HFF-Myc (cell line): ENCODE data around the gene RGS6.

ENCODE experiments used
- DNase-seq: peaks from one replicate; pipeline ENCODE4 v3.0.0-alpha.2; 2011; ENCODE audit warnings: low read depth; ENCODE audit errors: extremely low read depth
- H3K4me3 ChIP-seq: replicated peaks from 2 replicates; pipeline ENCODE4 v1.5.1; 2011; ENCODE audit warnings: low read depth, mild to moderate bottlenecking, control low read depth, low read length
- TF ChIP-seq, protein P1 (sequence below): IDR thresholded peaks from 2 replicates; pipeline ENCODE4 v1.5.1; 2012; ENCODE audit warnings: mild to moderate bottlenecking, low read depth, low read length, control low read depth; ENCODE audit errors: missing control alignments

The RGS6 gene

DNA sequence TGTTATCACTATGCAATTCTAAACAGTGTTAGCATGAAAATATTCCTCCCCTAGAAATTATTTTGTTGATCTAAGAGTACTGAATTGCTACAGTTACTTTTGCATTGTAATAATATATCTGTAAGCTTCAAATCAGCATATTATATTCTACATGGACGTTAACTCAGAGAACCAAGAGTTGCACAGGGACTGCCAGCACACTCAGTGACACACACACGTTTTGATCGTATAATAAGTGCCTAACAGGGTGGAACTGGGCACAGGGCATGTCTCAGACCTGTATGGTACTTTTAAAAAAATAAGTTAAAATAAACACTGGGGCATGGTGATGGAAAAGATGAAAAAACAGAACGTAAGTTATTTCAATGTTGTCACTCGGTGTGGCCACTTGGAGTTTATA is 451.6 kb downstream of the RGS6 start:
- no peak overlapping the region for H3K4me3 ChIP-seq
- no peak for DNase-seq
- TF ChIP-seq, protein P1, sequence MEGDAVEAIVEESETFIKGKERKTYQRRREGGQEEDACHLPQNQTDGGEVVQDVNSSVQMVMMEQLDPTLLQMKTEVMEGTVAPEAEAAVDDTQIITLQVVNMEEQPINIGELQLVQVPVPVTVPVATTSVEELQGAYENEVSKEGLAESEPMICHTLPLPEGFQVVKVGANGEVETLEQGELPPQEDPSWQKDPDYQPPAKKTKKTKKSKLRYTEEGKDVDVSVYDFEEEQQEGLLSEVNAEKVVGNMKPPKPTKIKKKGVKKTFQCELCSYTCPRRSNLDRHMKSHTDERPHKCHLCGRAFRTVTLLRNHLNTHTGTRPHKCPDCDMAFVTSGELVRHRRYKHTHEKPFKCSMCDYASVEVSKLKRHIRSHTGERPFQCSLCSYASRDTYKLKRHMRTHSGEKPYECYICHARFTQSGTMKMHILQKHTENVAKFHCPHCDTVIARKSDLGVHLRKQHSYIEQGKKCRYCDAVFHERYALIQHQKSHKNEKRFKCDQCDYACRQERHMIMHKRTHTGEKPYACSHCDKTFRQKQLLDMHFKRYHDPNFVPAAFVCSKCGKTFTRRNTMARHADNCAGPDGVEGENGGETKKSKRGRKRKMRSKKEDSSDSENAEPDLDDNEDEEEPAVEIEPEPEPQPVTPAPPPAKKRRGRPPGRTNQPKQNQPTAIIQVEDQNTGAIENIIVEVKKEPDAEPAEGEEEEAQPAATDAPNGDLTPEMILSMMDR, result no peak

DNA sequence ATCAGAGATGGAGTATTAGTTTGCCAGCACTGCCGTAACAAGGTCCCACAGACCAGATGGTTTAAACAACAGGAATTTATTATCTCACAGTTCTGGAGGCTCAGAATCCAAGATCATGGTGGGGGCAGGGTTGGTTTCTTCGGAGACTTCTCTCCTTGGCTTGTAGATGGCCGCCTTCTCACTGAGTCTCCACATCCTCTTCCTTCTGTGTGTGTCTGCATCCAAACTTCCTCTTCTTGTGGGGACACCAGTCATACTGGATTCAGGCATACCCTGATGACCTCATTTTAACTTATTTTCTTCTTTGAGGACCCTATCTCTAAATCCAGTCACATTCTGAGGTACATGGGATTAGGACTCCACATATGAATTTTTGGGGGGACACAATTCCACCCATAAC is 455.5 kb downstream of the RGS6 start:
- H3K4me3 ChIP-seq, result no peak overlapping the region
- DNase-seq, result no peak
- TF ChIP-seq, protein P1, result no peak

DNA sequence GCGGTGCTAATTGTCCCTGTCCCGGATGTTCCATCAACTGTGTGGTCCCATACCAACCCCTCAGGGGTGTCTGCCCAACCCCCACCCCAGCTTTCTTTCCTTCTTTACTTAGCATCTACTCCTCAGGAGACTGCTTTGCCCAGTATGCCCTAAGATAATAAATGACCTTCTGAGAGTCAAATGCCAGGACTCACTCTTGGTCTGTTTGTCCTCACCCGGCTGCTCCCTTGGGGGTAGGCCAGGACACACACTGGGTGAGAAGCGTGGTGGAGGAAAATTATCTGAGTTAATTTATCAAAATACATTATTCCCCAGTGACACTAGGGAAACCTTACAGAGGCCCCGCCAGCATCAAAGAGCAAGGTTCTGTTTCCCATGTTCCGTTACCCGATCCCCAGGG is 457.0 kb downstream of the RGS6 start:
- TF ChIP-seq, protein P1, result no peak
- no peak for DNase-seq
- no peak overlapping the region for H3K4me3 ChIP-seq

DNA sequence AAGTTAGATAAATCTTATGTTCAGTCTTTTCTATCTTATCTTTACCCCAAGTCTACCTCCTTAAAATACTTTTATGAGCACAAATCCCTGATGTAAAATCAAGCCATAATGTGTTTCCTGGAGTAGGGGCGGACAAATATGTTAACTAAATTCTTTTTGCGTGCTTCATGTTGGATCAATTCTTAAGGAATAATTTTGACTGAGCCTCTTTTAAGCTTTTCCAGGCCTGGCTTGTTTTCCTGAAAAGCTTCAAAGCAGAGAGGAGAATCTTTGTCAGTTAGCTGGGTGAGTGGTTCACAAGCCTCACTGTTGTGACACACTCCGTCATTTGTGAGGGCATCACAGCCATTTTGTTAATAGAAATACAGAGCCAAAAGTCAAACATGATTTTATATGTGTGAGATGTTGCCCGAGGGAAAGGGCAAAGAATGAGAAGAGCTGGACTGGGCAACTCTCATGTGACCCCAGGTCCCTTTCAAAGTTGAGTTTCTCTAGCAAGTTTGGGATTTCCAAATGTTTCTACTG is 468.9 kb downstream of the RGS6 start:
- TF ChIP-seq, protein P1, result no peak
- no peak for DNase-seq

DNA sequence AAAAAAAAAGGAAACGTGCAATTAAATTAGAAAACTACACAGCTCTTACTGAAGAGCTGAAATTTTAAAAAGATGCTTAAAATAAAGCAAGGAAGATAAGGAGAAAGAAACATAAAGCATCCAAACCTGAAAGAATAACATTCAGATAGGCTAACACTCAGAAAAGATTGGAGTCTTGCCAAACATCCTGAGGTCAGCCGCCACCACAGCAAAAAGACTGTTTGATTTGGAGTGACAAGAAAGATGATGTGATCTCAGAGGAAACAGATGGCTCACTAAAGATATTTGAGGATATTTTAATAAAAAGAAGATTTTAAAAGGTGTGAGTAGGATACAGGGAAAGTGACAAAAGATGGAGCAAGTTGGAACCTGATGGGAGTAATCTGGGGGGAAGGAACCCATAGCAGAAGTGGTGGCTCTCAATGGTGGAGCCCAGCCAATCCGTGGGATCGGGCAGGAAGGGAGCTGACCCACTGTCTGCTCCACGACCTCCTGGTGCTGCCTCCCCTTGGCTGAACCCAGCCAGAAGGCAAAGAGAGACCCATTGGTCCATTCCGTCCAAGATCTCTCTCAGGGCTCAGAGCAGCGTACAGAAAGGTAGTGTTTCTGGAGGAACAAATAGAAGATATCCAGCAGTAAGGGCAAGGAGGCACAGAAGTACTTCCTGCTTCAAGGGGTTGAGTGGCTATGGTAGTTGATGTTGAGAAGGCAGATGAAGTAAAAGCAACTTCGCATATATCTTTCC is 469.6 kb downstream of the RGS6 start:
- TF ChIP-seq, protein P1, result no peak
- no peak for DNase-seq

More for the DNA sequence above, 468.9 kb downstream of the RGS6 start:
- H3K4me3 ChIP-seq, result no peak overlapping the region

DNA sequence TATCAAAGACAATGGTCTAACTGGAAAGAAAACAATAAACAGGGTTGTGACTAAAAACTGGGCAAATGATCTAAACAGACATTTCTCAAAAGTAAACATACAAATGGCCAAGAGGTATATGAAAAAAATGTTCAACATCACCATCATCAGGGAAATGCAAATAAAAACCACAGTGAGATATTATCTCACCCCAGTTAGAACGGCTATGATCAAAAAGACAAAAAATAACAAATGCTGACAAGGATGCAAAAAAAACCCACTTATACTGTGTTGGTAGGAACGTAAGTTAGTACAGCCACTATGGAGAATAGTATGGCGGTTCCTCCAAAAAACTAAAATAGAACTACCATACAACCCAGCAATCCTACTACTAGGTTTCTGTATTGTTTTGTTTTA is 470.1 kb downstream of the RGS6 start:
- TF ChIP-seq, protein P1, result no peak
- no peak for DNase-seq
- no peak overlapping the region for H3K4me3 ChIP-seq

More for the DNA sequence above, 469.6 kb downstream of the RGS6 start:
- no peak overlapping the region for H3K4me3 ChIP-seq
